Muscle of back (tissue), 13 donors: Measurements from ENCODE around the gene NEDD4. TPM values are rescaled to one million over a fixed set of nuclear protein-coding genes. Genes with fewer than 3 reads are reported as not detected.
"Not testable (repeated sequence)": the region's sequence is repeated elsewhere in the genome, so short reads cannot be mapped to it uniquely, and the experiment has no call there.

ENCODE experiments used
- DNase-seq, 3 donors: peaks; one replicate each; pipeline versions ENCODE4 v3.0.0 to v3.0.0-alpha.2; 2013
- long read RNA-seq, 9 donors: transcript quantifications; one replicate each; lab custom pipeline, GENCODE V29; 2026
- polyA plus RNA-seq, 10 donors: library from polyadenylated mRNA; unstranded; fragments of 120-200 nt; gene quantifications; one replicate each; pipeline ENCODE4 v1.2.1, GENCODE V29; 2013; ENCODE audit not compliant: insufficient read length in 10 of 10

Gene NEDD4
- polyA plus RNA-seq = 10 to 100 TPM in 8 of 10 donors, 1 to 10 TPM in 2; 8.5 to 16.0 (median 11.2) TPM
- long read RNA-seq, donor 1, full-length matches to known transcripts = 1 of 1 reads
- long read RNA-seq, donor 1, partial matches to known transcripts = 0 of 1 reads
- long read RNA-seq, donor 1, other reads (novel, unspliced or antisense) = 0 of 1 reads
- long read RNA-seq, donor 2, full-length matches to known transcripts = 1 of 1 reads
- long read RNA-seq, donor 2, partial matches to known transcripts = 0 of 1 reads
- long read RNA-seq, donor 2, other reads (novel, unspliced or antisense) = 0 of 1 reads
- long read RNA-seq, donor 3 = 0 reads
- long read RNA-seq, donor 4 = 0 reads
- long read RNA-seq, donor 5, full-length matches to known transcripts = 2 of 2 reads
- long read RNA-seq, donor 5, partial matches to known transcripts = 0 of 2 reads
- long read RNA-seq, donor 5, other reads (novel, unspliced or antisense) = 0 of 2 reads
- long read RNA-seq, donor 6, partial matches to known transcripts = 0 of 1 reads
- long read RNA-seq, donor 6, other reads (novel, unspliced or antisense) = 0 of 1 reads
- long read RNA-seq, donor 7 = 0 reads
- long read RNA-seq, donor 8, full-length matches to known transcripts = 2 of 2 reads
- long read RNA-seq, donor 8, partial matches to known transcripts = 0 of 2 reads
- long read RNA-seq, donor 8, other reads (novel, unspliced or antisense) = 0 of 2 reads
- long read RNA-seq, donor 9 = 0 reads

GRCh38 chr15:55993111-55993803, at the start of gene NEDD4:
Gene NEDD4 (minus strand): TSS chr15:55993612. CDS start chr15:55993555, 57 bp downstream.
- DNase-seq = peak; percentile 86 to 96 (median 89)

- DNase-seq = no peak
Observed at GRCh38 chr15:56042498-56042897, 49.1 kb upstream of the NEDD4 start.

GRCh38 chr15:56042031-56042430, 48.6 kb upstream of the NEDD4 start:
- no peak for DNase-seq

- peak; percentile 80 to 88 (median 81) for DNase-seq
Observed at GRCh38 chr15:56040081-56041035, 46.9 kb upstream of the NEDD4 start.

- no peak for DNase-seq
Observed at GRCh38 chr15:56038707-56039106, 45.3 kb upstream of the NEDD4 start.

- DNase-seq = no peak
Observed at GRCh38 chr15:56038015-56038414, 44.6 kb upstream of the NEDD4 start.

- DNase-seq = no peak
Observed at GRCh38 chr15:56036546-56037067, 43.2 kb upstream of the NEDD4 start.

GRCh38 chr15:56035166-56035565, 41.8 kb upstream of the NEDD4 start:
- DNase-seq = no peak

GRCh38 chr15:56034514-56034913, 41.1 kb upstream of the NEDD4 start:
- DNase-seq = no peak

- no peak for DNase-seq
Observed at GRCh38 chr15:56032373-56032772, 39.0 kb upstream of the NEDD4 start.

- DNase-seq = no peak
Observed at GRCh38 chr15:56031836-56032235, 38.4 kb upstream of the NEDD4 start.

- DNase-seq = no peak
Observed at GRCh38 chr15:56031402-56031801, 38.0 kb upstream of the NEDD4 start.

GRCh38 chr15:56028430-56028829, 35.0 kb upstream of the NEDD4 start:
- no peak for DNase-seq

- DNase-seq = not testable (repeated sequence)
Observed at GRCh38 chr15:56023160-56023559, 29.7 kb upstream of the NEDD4 start.

- DNase-seq = no peak
Observed at GRCh38 chr15:56019819-56020486, 26.5 kb upstream of the NEDD4 start.

GRCh38 chr15:56019060-56019793, 25.8 kb upstream of the NEDD4 start:
- DNase-seq = no peak

- no peak for DNase-seq
Observed at GRCh38 chr15:56017920-56018319, 24.5 kb upstream of the NEDD4 start.

GRCh38 chr15:56017511-56017910, 24.1 kb upstream of the NEDD4 start:
- no peak for DNase-seq

- no peak for DNase-seq
Observed at GRCh38 chr15:56016281-56016680, 22.9 kb upstream of the NEDD4 start.

- no peak for DNase-seq
Observed at GRCh38 chr15:56014677-56015076, 21.3 kb upstream of the NEDD4 start.
